Hematopoietic multipotent progenitor cell treated with erythropoietin and hydrocortisone succinate and interleukin-3 and kit ligand, for 15 days (in vitro differentiated cells): ENCODE data around the gene PSMD8.
"Not testable (repeated sequence)": the region's sequence is repeated elsewhere in the genome, so short reads cannot be mapped to it uniquely, and the experiment has no call there.

ENCODE experiments used
- DNase-seq: peaks from one replicate; pipeline ENCODE4 v3.0.0-alpha.2; 2015; ENCODE audit warnings: low spot score

The PSMD8 gene

GRCh38 chr19:38411041-38411712 is 36.8 kb downstream of the PSMD8 start:
- DNase-seq, result no peak

- DNase-seq, result not testable (repeated sequence)
Measured at GRCh38 chr19:38411898-38412297, 37.5 kb downstream of the PSMD8 start.

- DNase-seq, result no peak
Measured at GRCh38 chr19:38412491-38412890, 38.1 kb downstream of the PSMD8 start.

GRCh38 chr19:38412961-38413360 is 38.6 kb downstream of the PSMD8 start:
- DNase-seq, result no peak

- no peak for DNase-seq
Measured at GRCh38 chr19:38413416-38413815, 39.0 kb downstream of the PSMD8 start.

GRCh38 chr19:38417146-38417543 is 42.8 kb downstream of the PSMD8 start:
- DNase-seq, result no peak

GRCh38 chr19:38417544-38418506 is 43.5 kb downstream of the PSMD8 start:
- peak; percentile 15 for DNase-seq

- DNase-seq, result no peak
Measured at GRCh38 chr19:38420935-38421334, 46.6 kb downstream of the PSMD8 start.

GRCh38 chr19:38421856-38422255 is 47.5 kb downstream of the PSMD8 start:
- DNase-seq, result no peak

- no peak for DNase-seq
Measured at GRCh38 chr19:38422438-38422837, 48.1 kb downstream of the PSMD8 start.

GRCh38 chr19:38424272-38424671 is 49.9 kb downstream of the PSMD8 start:
- no peak for DNase-seq

GRCh38 chr19:38425222-38425809 is 50.9 kb downstream of the PSMD8 start:
- no peak for DNase-seq

GRCh38 chr19:38425810-38426466 is 51.6 kb downstream of the PSMD8 start, which contains the start of gene RASGRP4:
Gene RASGRP4 (minus strand): TSS chr19:38426219. CDS start chr19:38426091, 128 bp downstream.
- no peak for DNase-seq

GRCh38 chr19:38427035-38427677 is 52.8 kb downstream of the PSMD8 start:
- DNase-seq, result not testable (repeated sequence)

GRCh38 chr19:38429055-38429810 is 54.9 kb downstream of the PSMD8 start:
- DNase-seq, result no peak

GRCh38 chr19:38429811-38430156 is 55.4 kb downstream of the PSMD8 start:
- DNase-seq, result no peak

- no peak for DNase-seq
Measured at GRCh38 chr19:38430931-38431330, 56.6 kb downstream of the PSMD8 start.

GRCh38 chr19:38433268-38433733 is 58.9 kb downstream of the PSMD8 start, which contains the start of gene RYR1:
Gene RYR1 (plus strand): TSS chr19:38433691. CDS start chr19:38433830, 139 bp downstream.
- DNase-seq, result peak; percentile 7
